ENCODE results near the gene NDEL1. TPM values are rescaled to one million over a fixed set of nuclear protein-coding genes. Genes with fewer than 3 reads are reported as not detected.

The NDEL1 gene
- total RNA-seq, 1 experiment from 2014 or later: 38.4 TPM

DNA sequence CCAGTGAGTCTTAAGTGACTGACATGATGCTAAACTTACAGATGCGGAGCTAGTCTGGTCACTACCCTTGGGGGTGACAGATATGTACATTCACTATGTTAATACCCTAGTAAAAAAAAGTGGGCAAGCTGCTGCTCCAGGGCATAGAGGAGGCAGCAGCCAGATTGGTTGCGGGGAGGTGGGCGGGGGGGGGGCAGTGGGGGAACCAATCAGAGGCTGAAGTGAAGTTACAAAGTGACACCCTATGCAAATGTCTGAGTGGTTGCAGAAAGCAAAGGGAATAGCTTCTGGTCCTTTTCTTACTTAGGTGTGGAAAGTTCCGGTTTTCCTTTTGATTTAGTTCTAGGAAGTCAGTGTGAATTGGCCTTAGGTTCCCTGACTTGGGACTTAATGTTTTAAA, 12.1 kb downstream of the NDEL1 start:
- no peaks in the 10 kb centered on the region; the same call in 1 of the 2 replicates for H3K79me2 ChIP-seq (ENCODE audit: insufficient read depth, low read length)

More for the DNA sequence above, 12.1 kb downstream of the NDEL1 start:
- Histone ChIP-seq H3K27me3 (ENCODE audit: insufficient read depth, low read length) (no peaks in the 10 kb centered on the region), H2AK5ac (ENCODE audit: insufficient read length, low read length) (no peak overlapping the region), H3K27ac (ENCODE audit: insufficient read length, low read depth, low read length) (no peak overlapping the region), H3K18ac (ENCODE audit: insufficient read length, low read depth, low read length) (no peak overlapping the region), H3K79me1 (ENCODE audit: insufficient read depth, low read depth, low read length, poor library complexity, severe bottlenecking) (no peaks in the 10 kb centered on the region), H3T11ph (ENCODE audit: low read length) (no peak overlapping the region), H2BK20ac (ENCODE audit: low read depth, low read length, poor library complexity, severe bottlenecking) (no peak overlapping the region), H2BK120ac (ENCODE audit: low read depth, low read length, poor library complexity, severe bottlenecking) (no peak overlapping the region), H3K23ac (ENCODE audit: insufficient read length, low read depth, low read length) (no peak overlapping the region), H3K4me2 (ENCODE audit: insufficient read depth, insufficient read length, low read length) (no peak overlapping the region), H2BK5ac (ENCODE audit: insufficient read length, low read length) (no peak overlapping the region), H3K4me1 (ENCODE audit: insufficient read depth, low read length) (no peaks in the 10 kb centered on the region), H3K23me2 (ENCODE audit: insufficient read length, low read depth, low read length, poor library complexity, severe bottlenecking) (no peaks in the 10 kb centered on the region), H3K9me3 (ENCODE audit: control insufficient read depth, low read depth, low read length) (no peaks in the 10 kb centered on the region), H4K5ac (ENCODE audit: insufficient read length, low read depth, low read length) (no peak overlapping the region), H3K14ac (ENCODE audit: insufficient read depth, low read length) (no peak overlapping the region), H3K4ac (ENCODE audit: low read depth, low read length) (no peak overlapping the region), H3K56ac (ENCODE audit: insufficient read length, low read depth, low read length) (no peak overlapping the region), H2BK15ac (ENCODE audit: low read depth, low read length) (no peak overlapping the region), H4K91ac (ENCODE audit: insufficient read length, low read depth, low read length) (no peak overlapping the region), H4K8ac (replicated peaks; ENCODE audit: insufficient read length, low read depth, low read length) (no peak overlapping the region), H2AFZ (ENCODE audit: low read length) (no peak overlapping the region), H4K20me1 (ENCODE audit: control insufficient read depth, insufficient read depth, insufficient read length) (no peaks in the 10 kb centered on the region), H3K9ac (ENCODE audit: extremely low read depth, insufficient read length, low read length) (no peak overlapping the region), H2BK12ac (ENCODE audit: insufficient read length, low read depth, low read length) (no peak overlapping the region)
- Mint-ChIP-seq H3K27ac (no peak overlapping the region), H3K4me3 (no peak overlapping the region), H3K4me1 (peaks cover 10 to 11% of the 10 kb centered on the region in 2 experiments; a peak in 2 of 4 replicates), H3K9me3 (no peaks in the 10 kb centered on the region), H3K36me3 (ENCODE audit: insufficient read depth in 1 of 3, low read depth in 3 of 3) (peaks cover 17 to 50% (median 44%) of the 10 kb centered on the region in 3 experiments; a peak in 6 of 7 replicates), H3K27me3 (ENCODE audit: low read depth) (no peaks in the 10 kb centered on the region)
- WGBS (ENCODE audit: extremely low coverage, insufficient read length, low lambda C conversion rate): no CpG with 5 or more reads among the region's 4 CpGs
- peak; percentile 78 for DNase-seq
- TF ChIP-seq, protein P1, sequence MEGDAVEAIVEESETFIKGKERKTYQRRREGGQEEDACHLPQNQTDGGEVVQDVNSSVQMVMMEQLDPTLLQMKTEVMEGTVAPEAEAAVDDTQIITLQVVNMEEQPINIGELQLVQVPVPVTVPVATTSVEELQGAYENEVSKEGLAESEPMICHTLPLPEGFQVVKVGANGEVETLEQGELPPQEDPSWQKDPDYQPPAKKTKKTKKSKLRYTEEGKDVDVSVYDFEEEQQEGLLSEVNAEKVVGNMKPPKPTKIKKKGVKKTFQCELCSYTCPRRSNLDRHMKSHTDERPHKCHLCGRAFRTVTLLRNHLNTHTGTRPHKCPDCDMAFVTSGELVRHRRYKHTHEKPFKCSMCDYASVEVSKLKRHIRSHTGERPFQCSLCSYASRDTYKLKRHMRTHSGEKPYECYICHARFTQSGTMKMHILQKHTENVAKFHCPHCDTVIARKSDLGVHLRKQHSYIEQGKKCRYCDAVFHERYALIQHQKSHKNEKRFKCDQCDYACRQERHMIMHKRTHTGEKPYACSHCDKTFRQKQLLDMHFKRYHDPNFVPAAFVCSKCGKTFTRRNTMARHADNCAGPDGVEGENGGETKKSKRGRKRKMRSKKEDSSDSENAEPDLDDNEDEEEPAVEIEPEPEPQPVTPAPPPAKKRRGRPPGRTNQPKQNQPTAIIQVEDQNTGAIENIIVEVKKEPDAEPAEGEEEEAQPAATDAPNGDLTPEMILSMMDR (conservative IDR thresholded peaks at IDR 0.05): no peak

Measured in H9 (cell line).